ENCODE data around the gene OLR1.

The OLR1 gene

GRCh38 chr12:10214136-10214894 lies 42.4 kb upstream of the OLR1 start:
- TF ChIP-seq POLR2AphosphoS5 (IDR thresholded peaks at IDR 0.05; ENCODE audit: low read depth, low read length) = no peak
- no peak for TF ChIP-seq SIN3A (IDR thresholded peaks at IDR 0.05; ENCODE audit: borderline replicate concordance, insufficient read depth, low read length)
- TF ChIP-seq FOXP2 (optimal IDR thresholded peaks at IDR 0.05; ENCODE audit: borderline replicate concordance, extremely low read depth, extremely low read length, insufficient read depth) = no peak
- no peak for TF ChIP-seq REST (IDR thresholded peaks at IDR 0.05; ENCODE audit: insufficient read depth in 1 of 2, low read depth in 2 of 2, low read length in 2 of 2)
- TF ChIP-seq TAF1 (IDR thresholded peaks at IDR 0.05; ENCODE audit: borderline replicate concordance, insufficient read depth, low read length) = no peak

GRCh38 chr12:10213168-10214135 lies 41.5 kb upstream of the OLR1 start:
- TF ChIP-seq SIN3A (IDR thresholded peaks at IDR 0.05; ENCODE audit: borderline replicate concordance, insufficient read depth, low read length) (no peak), POLR2AphosphoS5 (IDR thresholded peaks at IDR 0.05; ENCODE audit: low read depth, low read length) (no peak), REST (IDR thresholded peaks at IDR 0.05; ENCODE audit: insufficient read depth in 1 of 2, low read depth in 2 of 2, low read length in 2 of 2) (no peak), TAF1 (IDR thresholded peaks at IDR 0.05; ENCODE audit: borderline replicate concordance, insufficient read depth, low read length) (no peak), FOXP2 (optimal IDR thresholded peaks at IDR 0.05; ENCODE audit: borderline replicate concordance, extremely low read depth, extremely low read length, insufficient read depth) (no peak)

GRCh38 chr12:10212739-10213131 lies 40.8 kb upstream of the OLR1 start, which contains the start of gene GABARAPL1:
Gene GABARAPL1, plus strand, starts transcription at chr12:10212877. Its CDS starts 253 bp downstream, at chr12:10213130.
- TF ChIP-seq REST (IDR thresholded peaks at IDR 0.05; ENCODE audit: insufficient read depth in 1 of 2, low read depth in 2 of 2, low read length in 2 of 2) (no peak), SIN3A (IDR thresholded peaks at IDR 0.05; ENCODE audit: borderline replicate concordance, insufficient read depth, low read length) (no peak), POLR2AphosphoS5 (IDR thresholded peaks at IDR 0.05; ENCODE audit: low read depth, low read length) (no peak), FOXP2 (optimal IDR thresholded peaks at IDR 0.05; ENCODE audit: borderline replicate concordance, extremely low read depth, extremely low read length, insufficient read depth) (no peak), TAF1 (IDR thresholded peaks at IDR 0.05; ENCODE audit: borderline replicate concordance, insufficient read depth, low read length) (no peak)

GRCh38 chr12:10211940-10212738 lies 40.2 kb upstream of the OLR1 start:
- peak; percentile 88 for TF ChIP-seq FOXP2 (optimal IDR thresholded peaks at IDR 0.05; ENCODE audit: borderline replicate concordance, extremely low read depth, extremely low read length, insufficient read depth)
- no peak for TF ChIP-seq SIN3A (IDR thresholded peaks at IDR 0.05; ENCODE audit: borderline replicate concordance, insufficient read depth, low read length)

Measured in PFSK-1 (cell line).